Astrocyte (in vitro differentiated cells and primary cell): ENCODE measurements around the gene TMC8. TPM values are rescaled to one million over a fixed set of nuclear protein-coding genes. Genes with fewer than 3 reads are reported as not detected.

Experiments used
- DNase-seq: peaks from one replicate; pipeline ENCODE4 v3.0.0-alpha.2; 2010; ENCODE audit warnings: low read depth
- FAIRE-seq: peaks from 2 replicates; lab custom pipeline; 2011; peaks lifted over from hg19 to GRCh38; lab: Jason Lieb, UNC
- H2AFZ ChIP-seq: 2 replicates; pipeline ENCODE4 v1.6.0; 2012; ENCODE audit warnings: low read depth, low read length, inconsistent platforms
- H3K27ac ChIP-seq: 2 replicates; pipeline ENCODE4 v1.5.1; 2011; ENCODE audit warnings: low read depth, low read length, inconsistent platforms
- H3K27me3 ChIP-seq: 2 replicates; pipeline ENCODE4 v1.6.0; 2011; ENCODE audit warnings: low read length, inconsistent platforms; ENCODE audit not compliant: insufficient read depth
- H3K36me3 ChIP-seq: 2 replicates; pipeline ENCODE4 v1.5.1; 2011; ENCODE audit warnings: low read length, inconsistent platforms; ENCODE audit not compliant: insufficient read depth
- H3K4me1 ChIP-seq: 2 replicates; pipeline ENCODE4 v1.5.1; 2011; ENCODE audit warnings: low read length, inconsistent platforms; ENCODE audit not compliant: insufficient read depth
- H3K4me2 ChIP-seq: 2 replicates; pipeline ENCODE4 v1.6.0; 2012; ENCODE audit warnings: low read length, inconsistent platforms
- H3K4me3 ChIP-seq: 2 replicates; pipeline ENCODE4 v1.5.1; 2011; ENCODE audit warnings: low read depth, mild to moderate bottlenecking, low read length, inconsistent platforms; ENCODE audit not compliant: insufficient read depth
- H3K79me2 ChIP-seq: 2 replicates; pipeline ENCODE4 v1.6.0; 2012; ENCODE audit warnings: mild to moderate bottlenecking, low read length, inconsistent platforms; ENCODE audit not compliant: insufficient read depth
- H3K9ac ChIP-seq: 2 replicates; pipeline ENCODE4 v1.6.0; 2012; ENCODE audit warnings: mild to moderate bottlenecking, low read length, inconsistent platforms
- H3K9me3 ChIP-seq: 2 replicates; pipeline ENCODE4 v1.5.1; 2012; ENCODE audit warnings: low read depth, mild to moderate bottlenecking, low read length, inconsistent platforms; ENCODE audit not compliant: insufficient read depth
- H4K20me1 ChIP-seq: 2 replicates; pipeline ENCODE4 v1.6.0; 2012; ENCODE audit warnings: low read length, inconsistent platforms; ENCODE audit not compliant: insufficient read depth
- H3K27ac Mint-ChIP-seq: one replicate; pipeline ENCODE4 v1.8.0; 2021; ENCODE audit warnings: mild to moderate bottlenecking, mixed read lengths; ENCODE audit not compliant: unreplicated experiment
- H3K27me3 Mint-ChIP-seq: one replicate; pipeline ENCODE4 v1.8.0; 2021; ENCODE audit warnings: low read depth, mixed read lengths; ENCODE audit not compliant: unreplicated experiment
- H3K36me3 Mint-ChIP-seq: one replicate; pipeline ENCODE4 v1.8.0; 2021; ENCODE audit warnings: low read depth, mixed read lengths; ENCODE audit not compliant: unreplicated experiment
- H3K4me1 Mint-ChIP-seq: one replicate; pipeline ENCODE4 v1.8.0; 2021; ENCODE audit warnings: low read depth, mixed read lengths; ENCODE audit not compliant: unreplicated experiment
- H3K4me3 Mint-ChIP-seq: one replicate; pipeline ENCODE4 v1.8.0; 2021; ENCODE audit warnings: mild to moderate bottlenecking, moderate library complexity, mixed read lengths; ENCODE audit not compliant: unreplicated experiment
- H3K9me3 Mint-ChIP-seq: one replicate; pipeline ENCODE4 v1.8.0; 2021; ENCODE audit warnings: mild to moderate bottlenecking, mixed read lengths; ENCODE audit not compliant: unreplicated experiment
- CTCF ChIP-seq: IDR thresholded peaks from 2 replicates; pipeline ENCODE4 v1.5.1; 2011; ENCODE audit warnings: low read depth, mild to moderate bottlenecking, inconsistent platforms, low read length, moderate library complexity; ENCODE audit not compliant: insufficient read depth
- EZH2 ChIP-seq: IDR thresholded peaks from 2 replicates; pipeline ENCODE4 v1.6.1; 2012; ENCODE audit warnings: mild to moderate bottlenecking, low read length, inconsistent platforms; ENCODE audit not compliant: insufficient read depth
- total RNA-seq: library from RNA; stranded (reverse); gene quantifications from 2 replicates; pipeline ENCODE4 v1.2.1, GENCODE V29; 2021

TMC8 gene
- total RNA-seq, 1 donor from 2014 or later = 0.27 TPM

- H4K20me1 ChIP-seq = no peaks in the 10 kb centered on the region
- H3K27ac ChIP-seq = no peak overlapping the region
- no peaks in the 10 kb centered on the region for H3K9me3 ChIP-seq
- no peaks in the 10 kb centered on the region for H3K79me2 ChIP-seq
- no peaks in the 10 kb centered on the region for H3K36me3 ChIP-seq
- Mint-ChIP-seq H3K27me3 (peaks cover 2% of the 10 kb centered on the region), H3K4me3 (no peak overlapping the region), H3K9me3 (no peaks in the 10 kb centered on the region), H3K4me1 (peaks cover 15% of the 10 kb centered on the region), H3K36me3 (no peaks in the 10 kb centered on the region), H3K27ac (no peak overlapping the region)
- DNase-seq (no peak), FAIRE-seq (no peak)
- TF ChIP-seq EZH2 (no peak), CTCF (no peak)
- H3K27me3 ChIP-seq = no peaks in the 10 kb centered on the region
- H2AFZ ChIP-seq = no peak overlapping the region
- H3K4me1 ChIP-seq = peaks cover 10% of the 10 kb centered on the region
- no peak overlapping the region for H3K4me2 ChIP-seq
- peak overlapping the region; percentile 3 for H3K9ac ChIP-seq
- H3K4me3 ChIP-seq = no peak overlapping the region
Measured at GRCh38 chr17:78141437-78142118, 11.0 kb downstream of the TMC8 start.

DNA sequence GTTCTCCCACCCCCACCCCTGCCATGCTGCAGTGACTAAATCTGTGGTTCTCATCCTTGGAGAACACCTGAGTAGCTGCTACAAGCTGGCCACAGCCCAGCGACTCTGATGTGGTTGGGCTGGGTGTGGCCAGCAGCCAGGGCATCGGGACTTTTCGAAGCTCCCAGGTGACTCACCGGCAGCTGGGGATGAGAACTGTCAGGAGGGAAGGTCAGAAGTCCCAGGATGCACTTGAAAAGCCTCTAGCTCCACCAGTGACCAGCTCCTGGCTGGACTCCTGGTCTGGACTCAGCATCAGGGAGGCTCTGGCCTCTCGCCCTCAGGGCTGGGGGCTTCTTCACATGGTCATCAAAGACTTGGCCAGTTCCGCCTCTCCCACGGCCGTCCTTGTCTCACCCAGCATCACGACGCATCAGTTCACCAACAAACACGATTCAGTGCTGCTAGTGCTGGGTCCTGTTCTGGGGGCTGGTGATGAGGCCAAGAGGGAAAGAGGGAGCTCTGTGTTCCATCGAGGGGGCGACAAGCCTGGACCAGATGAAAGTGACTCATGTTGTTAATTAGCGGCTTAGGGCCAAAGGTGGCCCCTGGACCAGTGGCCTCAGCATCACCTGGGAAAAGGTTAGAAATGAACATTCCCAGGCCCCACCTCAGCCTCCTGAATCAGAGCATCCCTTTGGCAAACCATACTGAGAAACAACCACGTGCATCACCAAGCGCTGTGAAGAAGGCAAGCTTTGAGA lies 11.7 kb downstream of the TMC8 start:
- Mint-ChIP-seq H3K27me3 (no peaks in the 10 kb centered on the region), H3K36me3 (no peaks in the 10 kb centered on the region), H3K27ac (no peak overlapping the region), H3K9me3 (no peaks in the 10 kb centered on the region), H3K4me1 (peaks cover 15% of the 10 kb centered on the region), H3K4me3 (no peak overlapping the region)
- Histone ChIP-seq H3K79me2 (no peaks in the 10 kb centered on the region), H3K4me2 (no peak overlapping the region), H4K20me1 (no peaks in the 10 kb centered on the region), H3K27ac (no peak overlapping the region), H2AFZ (no peak overlapping the region), H3K4me1 (peaks cover 10% of the 10 kb centered on the region), H3K9ac (no peak overlapping the region), H3K9me3 (no peaks in the 10 kb centered on the region), H3K27me3 (no peaks in the 10 kb centered on the region), H3K36me3 (no peaks in the 10 kb centered on the region), H3K4me3 (no peak overlapping the region)
- DNase-seq (peak; percentile 49), FAIRE-seq (no peak)
- TF ChIP-seq EZH2 = no peak
- no peak for TF ChIP-seq CTCF
